Superior temporal gyrus (tissue), 1 donor: Measurements from ENCODE around the gene TAGLN.

Source experiments
- DNase-seq: peaks from one replicate; pipeline ENCODE4 v3.0.0-alpha.2; 2016; ENCODE audit errors: extremely low spot score

Gene TAGLN

DNA sequence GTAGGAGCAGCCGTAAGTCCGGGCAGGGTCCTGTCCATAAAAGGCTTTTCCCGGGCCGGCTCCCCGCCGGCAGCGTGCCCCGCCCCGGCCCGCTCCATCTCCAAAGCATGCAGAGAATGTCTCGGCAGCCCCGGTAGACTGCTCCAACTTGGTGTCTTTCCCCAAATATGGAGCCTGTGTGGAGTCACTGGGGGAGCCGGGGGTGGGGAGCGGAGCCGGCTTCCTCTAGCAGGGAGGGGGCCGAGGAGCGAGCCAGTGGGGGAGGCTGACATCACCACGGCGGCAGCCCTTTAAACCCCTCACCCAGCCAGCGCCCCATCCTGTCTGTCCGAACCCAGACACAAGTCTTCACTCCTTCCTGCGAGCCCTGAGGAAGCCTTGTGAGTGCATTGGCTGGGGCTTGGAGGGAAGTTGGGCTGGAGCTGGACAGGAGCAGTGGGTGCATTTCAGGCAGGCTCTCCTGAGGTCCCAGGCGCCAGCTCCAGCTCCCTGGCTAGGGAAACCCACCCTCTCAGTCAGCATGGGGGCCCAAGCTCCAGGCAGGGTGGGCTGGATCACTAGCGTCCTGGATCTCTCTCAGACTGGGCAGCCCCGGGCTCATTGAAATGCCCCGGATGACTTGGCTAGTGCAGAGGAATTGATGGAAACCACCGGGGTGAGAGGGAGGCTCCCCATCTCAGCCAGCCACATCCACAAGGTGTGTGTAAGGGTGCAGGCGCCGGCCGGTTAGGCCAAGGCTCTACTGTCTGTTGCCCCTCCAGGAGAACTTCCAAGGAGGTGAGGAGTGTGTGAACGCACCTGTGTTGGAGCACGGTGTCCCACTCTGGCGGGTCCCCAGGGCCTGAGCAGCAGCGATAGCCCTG lies at the start of gene TAGLN:
TAGLN (plus strand) TSS at position 318 of the 863 bp plus-strand sequence. CDS start 3,644 bp downstream, outside the sequence.
- DNase-seq: no peak

DNA sequence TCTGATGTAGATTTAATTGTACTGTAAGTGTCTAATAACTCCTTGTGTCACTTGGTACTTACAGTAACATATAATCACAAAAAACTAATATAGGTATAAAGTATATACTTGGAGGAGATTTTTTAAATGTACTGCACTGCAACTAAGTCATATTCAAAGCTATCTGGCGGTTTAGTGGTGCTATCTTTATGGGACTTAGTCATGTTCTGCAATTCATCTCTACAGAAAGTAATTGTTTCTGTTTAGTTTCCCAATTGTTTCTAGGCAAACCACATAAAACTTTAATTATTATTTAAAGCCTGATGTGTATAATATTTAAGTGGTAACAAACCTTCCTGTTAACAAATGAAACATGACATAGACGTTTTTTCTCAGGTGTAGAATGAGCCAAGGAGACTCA lies 47.1 kb upstream of the TAGLN start:
- no peak for DNase-seq

DNA sequence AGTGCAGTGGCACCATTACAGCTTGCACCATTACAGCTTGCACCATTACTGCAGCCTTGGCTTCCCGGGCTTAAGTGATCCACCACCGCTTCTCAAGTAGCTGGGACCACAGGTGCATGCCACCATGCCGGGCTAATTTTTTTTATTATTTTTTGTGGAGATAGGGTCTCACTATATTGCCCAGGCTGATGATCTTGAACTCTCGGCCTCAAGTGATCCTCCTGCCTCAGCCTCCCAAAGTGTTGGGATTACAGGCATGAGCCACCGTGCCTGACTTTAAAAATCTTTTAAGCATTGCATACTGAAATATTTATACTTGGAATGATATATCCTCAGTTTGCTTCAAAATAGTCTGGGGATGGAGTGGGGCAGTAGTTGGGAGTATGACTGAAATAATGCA lies 44.7 kb upstream of the TAGLN start:
- DNase-seq: no peak

DNA sequence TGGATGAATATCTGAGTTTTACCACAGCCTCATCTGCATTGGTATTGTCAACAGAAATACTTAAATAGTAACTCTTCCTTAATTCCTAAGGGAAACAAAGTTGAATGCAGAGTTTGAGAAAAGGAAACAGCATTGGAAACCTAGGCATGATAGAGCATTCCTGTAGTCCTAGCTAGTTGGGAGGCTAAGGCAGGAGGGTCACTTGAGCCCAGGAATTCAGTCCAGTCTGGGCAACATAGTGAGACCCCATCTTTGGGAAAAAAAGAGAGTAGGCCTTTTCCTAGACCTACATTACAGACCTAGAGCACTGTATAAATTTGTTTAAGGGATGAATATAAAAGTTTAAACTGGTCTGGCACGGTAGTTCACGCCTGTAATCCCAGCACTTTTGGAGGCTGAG lies 41.7 kb upstream of the TAGLN start:
- DNase-seq: no peak

DNA sequence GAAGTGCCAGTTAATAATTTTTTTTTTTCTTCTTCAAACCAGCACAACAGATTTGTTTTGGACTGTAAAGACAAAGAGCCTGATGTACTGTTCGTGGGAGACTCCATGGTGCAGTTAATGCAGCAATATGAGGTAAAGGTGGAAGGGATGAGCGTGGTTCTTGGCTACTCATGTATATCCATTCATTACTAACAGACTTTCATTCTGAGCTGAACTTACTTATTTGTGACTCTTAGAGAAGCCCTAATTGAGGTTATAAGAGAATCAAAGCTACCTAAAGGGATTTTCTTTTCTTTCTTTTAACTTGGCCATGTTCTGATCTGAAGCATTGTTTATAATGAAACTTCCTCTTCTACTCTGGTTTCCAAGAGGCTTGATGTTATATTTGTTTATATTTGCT lies 39.3 kb upstream of the TAGLN start:
- DNase-seq: no peak

DNA sequence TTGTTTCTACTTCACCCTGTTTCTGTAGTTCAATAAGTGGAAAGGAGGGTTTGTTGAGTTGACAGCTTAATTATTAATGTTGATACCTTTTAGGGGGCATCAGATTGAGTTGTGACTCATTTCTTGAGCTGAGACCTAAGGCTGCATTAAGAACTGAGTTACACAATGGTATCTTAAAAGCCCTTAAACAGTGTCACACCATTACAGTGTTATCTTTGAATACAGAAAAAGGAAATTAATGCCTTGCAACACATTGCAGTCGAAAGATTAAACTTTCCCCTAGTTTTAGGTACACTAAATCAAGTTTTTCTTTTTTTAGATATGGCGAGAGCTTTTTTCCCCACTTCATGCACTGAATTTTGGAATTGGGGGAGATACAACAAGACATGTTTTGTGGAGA lies 38.3 kb upstream of the TAGLN start:
- DNase-seq: no peak

DNA sequence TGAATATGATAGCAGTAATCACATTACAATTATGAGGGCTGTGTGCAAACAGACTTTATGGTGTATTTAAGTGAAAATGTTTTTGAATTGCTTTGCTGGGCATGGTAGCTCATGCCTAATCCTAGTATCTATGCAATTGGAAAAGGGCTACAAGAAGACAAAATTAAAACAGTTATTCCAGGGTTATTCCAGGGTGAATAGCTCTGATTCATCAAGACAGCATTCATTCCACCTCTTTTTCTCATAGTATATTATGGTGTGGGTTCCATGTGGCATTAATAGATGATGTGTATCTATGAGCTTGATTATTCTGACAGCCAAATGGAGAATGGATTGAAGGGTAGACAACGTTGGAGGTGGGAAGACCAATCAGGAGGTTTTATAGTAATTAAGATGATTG lies 32.7 kb upstream of the TAGLN start:
- no peak for DNase-seq

DNA sequence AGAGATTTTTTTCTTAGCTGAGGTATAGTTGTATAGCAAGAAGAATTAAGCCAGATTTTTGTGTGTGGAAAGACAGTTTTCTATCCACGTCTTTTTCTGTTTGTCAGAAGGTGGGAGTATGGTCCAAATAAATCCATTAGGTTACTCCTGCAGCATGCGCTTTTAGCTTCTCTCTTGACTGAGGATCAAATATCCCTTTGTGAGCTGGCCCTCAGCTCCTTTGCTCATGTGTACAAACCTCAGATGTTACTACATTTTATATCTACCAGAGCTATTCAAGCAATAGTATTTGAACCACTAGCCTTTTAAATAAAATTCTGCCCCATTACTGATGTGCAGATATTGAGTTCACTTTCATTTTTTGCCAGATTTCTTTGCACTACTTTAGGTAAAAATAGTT lies 29.4 kb upstream of the TAGLN start:
- no peak for DNase-seq

DNA sequence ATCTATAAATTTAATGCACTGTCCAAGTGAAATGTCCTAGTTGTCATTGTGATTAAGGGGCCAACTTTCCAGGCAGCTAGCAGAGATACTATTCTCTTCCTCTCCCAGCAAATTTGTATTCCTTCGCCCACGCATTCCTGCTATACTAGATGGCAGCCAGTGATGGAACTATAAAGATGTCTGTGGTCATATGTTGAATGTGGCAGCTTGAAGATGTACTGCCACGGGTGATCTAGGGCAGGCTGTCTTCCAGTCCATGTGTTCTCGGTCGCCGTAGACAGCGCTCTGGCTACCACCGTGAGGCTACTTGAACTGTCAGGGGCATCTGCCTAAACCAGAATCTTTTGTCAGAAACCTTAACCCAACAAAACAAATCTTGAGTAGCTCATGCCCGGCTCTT lies 29.0 kb upstream of the TAGLN start:
- no peak for DNase-seq

DNA sequence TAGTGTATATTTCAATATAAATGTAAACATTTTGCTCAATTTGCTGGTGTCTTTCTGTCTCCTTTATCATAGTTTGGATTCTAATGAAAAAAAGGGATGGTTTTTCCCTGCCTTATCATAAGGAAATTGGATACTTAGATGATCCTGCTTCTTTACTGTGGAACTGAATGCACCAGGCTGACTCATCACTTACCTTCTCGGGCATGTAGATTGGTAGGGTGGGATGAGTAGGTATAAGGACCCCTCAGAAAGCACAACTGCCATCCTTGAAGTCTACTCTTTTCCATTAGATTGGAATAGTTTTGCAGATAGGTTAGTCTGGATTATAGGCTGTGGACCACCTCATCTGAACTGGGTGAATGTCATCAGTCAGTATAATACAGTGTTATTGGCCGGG lies 28.2 kb upstream of the TAGLN start:
- DNase-seq: no peak

DNA sequence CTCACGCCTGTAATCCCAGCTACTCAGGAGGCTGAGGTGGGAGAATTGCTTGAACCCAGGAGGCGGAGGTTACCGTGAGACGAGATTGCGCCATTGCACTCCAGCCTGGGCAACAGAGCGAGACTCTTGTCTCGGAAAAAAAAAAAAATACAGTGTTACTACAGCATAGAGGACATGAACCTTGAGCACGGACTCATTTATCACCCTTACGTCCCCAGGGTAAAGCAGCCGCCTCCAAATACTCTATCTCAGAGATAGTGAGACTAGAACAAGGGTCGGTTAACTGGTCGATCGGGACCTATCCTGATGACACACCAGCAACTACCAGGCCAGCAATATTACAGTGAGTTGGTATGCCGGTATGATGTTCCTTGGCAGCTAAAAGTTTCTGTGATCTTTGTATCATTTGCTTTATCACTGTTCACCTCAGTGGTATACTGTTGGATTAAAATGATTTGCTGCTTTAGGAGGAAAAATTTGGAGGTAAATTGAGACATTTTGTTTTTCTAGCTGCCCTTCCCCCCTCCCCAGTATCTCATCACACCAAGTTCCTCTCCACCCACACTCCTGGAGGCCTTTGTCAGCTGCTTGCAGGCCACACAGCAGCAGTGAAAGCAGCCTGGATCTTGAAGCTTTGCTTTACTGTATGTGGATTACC lies 27.6 kb upstream of the TAGLN start:
- no peak for DNase-seq

DNA sequence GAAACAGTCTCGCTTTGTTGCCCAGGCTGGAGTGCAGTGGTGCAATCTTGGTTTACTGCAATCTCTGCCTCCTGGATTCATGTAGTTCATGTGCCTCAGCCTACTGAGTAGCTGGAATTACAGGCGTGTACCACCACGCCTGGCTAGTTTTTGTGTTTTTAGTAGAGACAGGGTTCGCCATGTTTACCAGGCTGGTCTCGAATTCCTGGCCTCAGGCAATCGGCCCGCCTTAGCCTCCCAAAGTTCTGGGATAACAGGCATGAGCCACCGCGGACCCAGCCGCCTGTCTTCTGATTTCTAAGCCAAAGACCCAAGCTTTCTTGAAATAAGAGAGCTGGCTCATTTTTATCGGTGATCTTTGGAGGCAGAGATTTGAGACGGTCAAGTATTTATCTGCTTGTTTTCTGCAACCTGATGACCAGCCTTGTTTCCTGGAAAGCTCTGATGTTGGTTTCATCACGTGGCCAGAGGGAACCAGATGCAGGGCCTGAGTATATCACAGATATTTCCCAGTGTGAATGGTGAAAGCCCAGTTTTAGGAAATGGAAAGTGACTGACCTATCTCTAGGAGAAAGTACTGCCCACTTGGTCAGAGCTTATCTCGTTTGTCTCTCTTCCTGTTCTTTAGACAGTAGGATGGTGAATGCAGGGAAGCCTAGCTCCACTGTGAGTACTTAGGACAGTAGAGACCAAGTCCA lies 26.3 kb upstream of the TAGLN start:
- DNase-seq: no peak

DNA sequence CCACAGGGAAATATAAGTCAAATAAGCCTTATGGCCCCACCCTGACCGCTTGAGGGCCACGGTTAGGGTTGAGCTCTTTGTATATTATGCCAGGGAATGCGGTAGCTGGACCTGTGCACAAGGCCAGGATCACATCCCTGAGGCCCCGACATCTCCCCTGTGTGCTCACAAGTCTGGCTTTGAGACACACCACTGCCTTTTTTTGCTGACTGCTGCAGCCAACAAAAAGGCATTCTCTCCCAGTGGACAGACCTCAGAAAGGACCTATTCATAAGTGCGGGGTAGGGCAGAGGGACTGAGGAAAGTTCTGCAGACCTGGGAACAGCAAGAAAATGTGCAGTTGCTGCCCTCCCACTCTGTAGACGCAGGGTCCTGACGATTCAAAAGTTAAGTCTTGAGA lies 24.1 kb upstream of the TAGLN start:
- DNase-seq: peak; percentile 72

DNA sequence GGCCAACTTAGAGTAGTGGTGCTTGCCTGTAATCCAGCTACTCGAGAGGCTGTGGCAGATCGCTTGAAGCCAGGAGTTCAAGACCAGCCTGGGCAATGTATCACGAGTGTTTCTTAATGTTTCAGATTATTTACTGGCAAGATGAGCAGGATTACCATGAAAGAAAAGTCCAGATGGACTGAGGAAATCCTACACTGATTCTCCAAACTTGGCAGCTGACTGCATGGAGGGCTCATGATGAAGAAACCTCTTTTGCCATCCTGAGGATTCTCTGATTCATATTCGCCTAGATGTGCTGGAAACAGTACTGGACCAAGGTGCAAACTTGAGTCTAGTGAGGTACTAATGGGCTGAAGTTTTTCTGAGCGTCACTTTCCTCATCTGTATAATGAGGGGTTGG lies 23.4 kb upstream of the TAGLN start:
- DNase-seq: no peak

DNA sequence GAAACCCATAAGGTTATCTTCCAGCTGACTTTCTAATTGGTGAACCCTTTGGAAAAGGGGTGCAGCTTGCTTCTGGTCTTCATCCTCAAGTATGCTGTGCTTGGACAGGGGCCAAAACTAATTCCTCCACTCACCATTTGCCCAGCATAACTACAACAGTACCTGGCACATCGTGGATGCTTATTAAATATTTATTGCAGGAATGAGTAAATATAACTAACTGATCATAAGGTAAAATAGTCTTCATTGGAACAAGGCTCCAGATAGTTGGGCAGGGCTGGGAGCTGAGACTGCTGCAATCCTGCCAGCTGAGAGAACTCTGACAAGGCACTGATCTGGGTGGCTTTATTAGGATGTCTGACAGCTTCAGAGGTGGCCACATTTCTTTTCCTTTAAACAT lies 23.0 kb upstream of the TAGLN start:
- DNase-seq: no peak

DNA sequence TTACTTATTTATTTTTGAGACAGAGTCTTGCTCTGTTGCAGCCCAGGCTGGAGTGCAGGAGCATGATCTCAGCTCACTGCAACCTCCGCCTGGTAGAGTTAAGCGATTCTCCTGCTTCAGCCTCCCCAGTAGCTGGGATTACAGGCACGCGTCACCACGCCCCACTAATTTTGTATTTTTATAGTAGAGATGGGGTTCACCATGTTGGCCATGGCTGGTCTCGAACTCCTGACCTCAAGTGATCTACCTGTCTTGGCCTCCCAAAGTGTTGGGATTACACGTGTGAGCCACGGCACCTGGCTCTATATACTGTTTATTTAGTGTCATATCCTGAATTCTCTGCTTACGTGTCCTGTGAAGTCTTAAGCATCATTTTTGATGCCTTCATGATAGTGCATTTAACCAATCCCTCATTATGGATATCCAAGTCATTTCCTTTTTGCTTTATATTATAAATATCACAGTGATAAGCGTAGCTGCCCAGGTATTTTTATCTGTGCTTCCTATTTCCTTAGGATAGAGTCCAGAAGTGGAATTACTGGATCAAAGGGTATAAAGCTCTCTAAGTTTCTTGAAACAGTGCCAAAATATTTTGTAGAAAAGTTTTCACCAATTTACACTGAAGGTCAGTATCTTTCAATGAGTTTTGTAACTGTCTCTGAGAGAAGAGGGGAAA lies 21.5 kb upstream of the TAGLN start:
- no peak for DNase-seq

DNA sequence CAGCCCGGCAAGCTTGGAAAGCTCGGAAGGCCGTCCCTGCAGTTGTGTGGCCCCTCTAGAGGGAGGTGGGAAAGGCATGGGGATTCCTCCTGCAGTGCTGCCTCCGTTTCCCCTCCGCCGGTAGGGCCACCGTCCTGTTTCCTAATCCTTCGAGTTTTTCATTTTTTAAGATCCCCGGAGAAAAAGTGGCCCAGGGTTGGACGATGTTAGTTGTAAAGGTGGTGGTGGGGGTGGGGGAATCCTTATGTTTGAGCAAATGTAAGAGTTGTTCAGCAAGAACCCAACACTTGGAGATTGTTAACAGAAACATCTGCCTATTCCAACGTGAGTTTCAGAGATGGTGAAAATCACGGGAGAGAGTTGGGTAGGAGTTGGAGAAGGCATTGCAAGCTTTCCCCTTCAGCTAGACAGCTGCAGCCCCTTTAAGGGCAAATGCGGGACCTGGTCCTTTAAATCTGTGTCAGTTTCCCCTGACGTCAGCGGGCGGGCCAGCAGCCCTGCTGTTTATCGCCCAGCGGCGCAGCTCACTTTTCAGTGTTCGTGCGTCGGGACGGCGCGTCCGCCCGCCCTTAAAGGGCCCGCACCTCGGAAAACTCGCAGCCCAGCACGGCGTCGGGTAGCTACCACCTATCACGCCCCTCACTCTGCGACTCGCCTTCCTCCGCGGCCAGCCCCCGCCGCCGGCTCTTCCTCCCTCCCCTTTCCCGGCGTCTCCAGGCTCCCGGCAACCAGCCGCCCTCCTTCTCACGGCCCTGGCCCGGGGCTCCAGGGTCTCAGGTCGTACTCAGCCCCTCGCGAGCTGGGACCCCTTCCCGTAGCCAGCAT lies 20.7 kb upstream of the TAGLN start, which contains the start of gene SIDT2:
SIDT2 (plus strand) TSS at position 534 of the 825 bp plus-strand sequence. CDS start 521 bp downstream, outside the sequence.
- DNase-seq: peak; percentile 96

DNA sequence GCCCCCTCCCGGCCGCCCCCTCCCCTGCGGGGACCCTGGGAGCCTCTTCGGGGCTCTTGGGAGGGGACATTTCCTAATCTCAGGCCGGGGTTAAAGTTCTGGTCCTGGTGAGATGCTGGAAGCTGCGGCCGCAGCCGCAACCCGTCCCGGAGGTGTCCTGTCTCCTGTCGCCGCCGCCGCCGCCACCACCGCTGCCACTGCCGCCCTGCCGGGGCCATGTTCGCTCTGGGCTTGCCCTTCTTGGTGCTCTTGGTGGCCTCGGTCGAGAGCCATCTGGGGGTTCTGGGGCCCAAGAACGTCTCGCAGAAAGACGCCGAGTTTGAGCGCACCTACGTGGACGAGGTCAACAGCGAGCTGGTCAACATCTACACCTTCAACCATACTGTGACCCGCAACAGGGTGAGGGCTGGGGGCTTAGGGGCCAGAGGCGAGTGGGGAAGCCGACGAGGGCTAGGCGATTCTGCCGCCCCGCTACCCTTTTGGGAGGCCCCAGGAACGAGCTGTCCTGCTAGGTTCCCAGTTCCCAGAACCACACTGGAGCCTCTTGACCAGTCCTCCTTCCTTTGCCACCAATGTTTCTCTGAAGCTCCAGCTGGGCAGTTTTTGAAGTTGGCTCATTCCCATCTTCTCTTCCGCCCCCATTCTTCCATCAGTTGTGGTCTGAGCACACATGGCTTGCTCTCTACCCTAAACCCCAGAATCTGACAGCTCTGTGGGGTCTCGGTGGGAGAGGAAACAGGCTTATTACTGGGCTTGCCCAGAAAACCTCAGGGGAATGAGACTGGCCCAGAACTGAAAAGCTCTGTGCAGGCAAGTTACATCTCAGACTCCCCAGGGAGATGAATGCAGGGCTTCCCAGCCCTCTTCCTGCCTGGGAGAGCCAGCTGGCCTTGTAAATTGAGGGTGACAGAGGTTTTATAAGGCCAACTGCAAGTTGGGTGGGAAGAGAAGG lies 19.8 kb upstream of the TAGLN start:
- no peak for DNase-seq

DNA sequence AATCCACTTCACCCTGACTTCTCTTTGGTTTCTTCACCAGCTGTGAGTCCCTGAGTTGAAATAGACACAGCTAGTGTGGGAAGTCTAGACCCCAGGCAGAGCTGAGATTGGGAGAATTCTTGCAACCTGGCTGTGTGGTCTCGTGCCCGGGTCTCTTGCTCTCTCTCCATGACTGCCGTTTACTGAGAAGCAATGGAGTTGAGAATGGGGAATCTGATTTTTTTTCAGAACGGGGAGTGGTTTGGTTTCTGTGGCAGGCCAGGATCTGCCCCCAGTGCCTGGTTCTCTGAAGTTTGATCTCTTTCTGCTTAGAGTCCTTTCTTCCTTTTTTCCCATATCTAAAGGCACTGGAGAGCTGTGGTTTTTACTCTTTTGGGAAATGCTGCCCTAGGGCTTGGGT lies 19.1 kb upstream of the TAGLN start:
- DNase-seq: no peak
